Effector memory CD8-positive, alpha-beta T cell (primary cell): ENCODE measurements around the gene MKI67.
A peak's percentile ranks its signal among the peaks of the same experiment; 100 is the strongest.

ENCODE experiments used
- ATAC-seq: fragments of 150-1000 bp; cut with Tn5 transposase; replicated peaks from 2 replicates; pipeline ENCODE4 v1.10.0; 2021; ENCODE audit warnings: mild to moderate bottlenecking, moderate library complexity
- DNase-seq, 3 experiments: peaks; one replicate each; pipeline ENCODE4 v3.0.0; 2021
- H3K27ac Mint-ChIP-seq, 2 donors: one replicate each; pipeline ENCODE4 v1.8.0; 2022; ENCODE audit warnings: mild to moderate bottlenecking in 2 of 2, mixed read lengths in 2 of 2, moderate library complexity in 2 of 2
- H3K27me3 Mint-ChIP-seq, 2 donors: one replicate each; pipeline ENCODE4 v1.8.0; 2022; ENCODE audit warnings: mixed read lengths in 2 of 2
- H3K36me3 Mint-ChIP-seq: one replicate; pipeline ENCODE4 v1.8.0; 2022; ENCODE audit warnings: mild to moderate bottlenecking, moderate library complexity, mixed read lengths; ENCODE audit not compliant: insufficient read depth
- H3K4me1 Mint-ChIP-seq, 2 donors: one replicate each; pipeline ENCODE4 v1.8.0; 2022; ENCODE audit warnings: low read depth in 2 of 2, mixed read lengths in 2 of 2
- H3K4me3 Mint-ChIP-seq, 2 donors: one replicate each; pipeline ENCODE4 v1.8.0; 2022; ENCODE audit warnings: mild to moderate bottlenecking in 2 of 2, mixed read lengths in 2 of 2, moderate library complexity in 2 of 2
- H3K9me3 Mint-ChIP-seq, 2 donors: one replicate each; pipeline ENCODE4 v1.8.0; 2022; ENCODE audit warnings: mixed read lengths in 2 of 2

The MKI67 gene

DNA sequence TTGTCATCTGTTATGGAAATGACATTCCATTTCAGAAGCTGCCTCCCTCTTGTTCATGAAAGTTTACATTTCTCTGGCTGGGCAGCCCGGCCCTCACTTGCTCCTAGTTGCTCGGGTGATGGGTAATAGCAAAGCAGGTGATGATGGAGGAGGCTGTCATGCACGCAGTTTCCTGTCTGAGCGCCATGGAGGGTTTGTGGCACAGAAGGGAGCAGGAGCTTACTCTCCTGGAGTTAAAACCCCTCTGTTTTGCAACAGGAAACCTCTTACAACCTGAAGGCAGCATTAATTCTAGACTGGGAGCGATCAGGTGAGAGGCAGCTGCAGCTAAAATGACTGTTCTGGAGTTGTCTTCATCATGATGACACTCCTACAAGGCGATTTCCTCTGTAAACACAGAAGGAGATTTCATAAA lies 34.1 kb upstream of the MKI67 start:
- H3K4me1 Mint-ChIP-seq = peaks cover 0 to 6% of the 10 kb centered on the region in 2 donors
- no peak overlapping the region for H3K27ac Mint-ChIP-seq
- H3K27me3 Mint-ChIP-seq = peaks cover 32 to 33% of the 10 kb centered on the region in 2 donors
- ATAC-seq (no peak), DNase-seq (no peak)
- H3K4me3 Mint-ChIP-seq = no peak overlapping the region
- H3K9me3 Mint-ChIP-seq = no peaks in the 10 kb centered on the region
- H3K36me3 Mint-ChIP-seq = peaks cover 3% of the 10 kb centered on the region

DNA sequence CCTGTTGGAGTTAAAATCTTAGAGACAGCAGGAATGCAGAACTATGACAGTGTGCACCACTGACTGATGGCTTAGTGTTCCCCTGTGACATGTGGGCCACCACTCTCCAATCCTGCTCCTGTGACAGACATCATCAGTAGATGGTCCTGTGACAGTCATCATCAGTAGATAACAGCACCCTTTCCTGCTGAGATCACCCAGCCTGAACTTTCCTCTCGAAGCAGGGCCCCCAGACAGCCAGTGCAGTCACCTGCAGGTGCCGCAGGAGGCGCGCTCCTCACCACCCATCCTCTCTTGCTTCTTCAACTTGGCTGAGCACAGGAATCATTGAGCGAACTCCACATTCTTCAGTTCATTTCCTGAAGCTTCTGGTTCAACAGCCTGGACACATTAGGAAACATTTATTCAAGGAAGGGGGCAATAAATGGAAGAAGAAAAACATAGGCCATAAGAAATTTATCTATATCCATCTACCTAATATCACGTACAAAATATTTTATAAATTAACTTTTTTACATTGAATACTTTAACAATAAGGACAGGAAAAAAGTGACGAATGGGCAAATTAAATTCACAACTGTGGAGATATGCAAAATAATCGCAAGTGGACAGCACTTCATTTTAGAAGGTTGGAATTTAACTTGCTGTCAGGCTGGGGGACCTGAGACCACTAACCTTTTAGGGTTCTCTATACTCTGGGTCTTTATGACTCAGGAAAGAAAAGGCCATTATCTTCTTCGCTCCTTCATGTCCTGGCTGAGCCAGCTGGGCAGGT lies 32.0 kb upstream of the MKI67 start:
- no peak for ATAC-seq
- H3K36me3 Mint-ChIP-seq = peaks cover 3% of the 10 kb centered on the region
- H3K27me3 Mint-ChIP-seq = peaks cover 26 to 52% of the 10 kb centered on the region in 2 donors
- H3K9me3 Mint-ChIP-seq = no peaks in the 10 kb centered on the region
- H3K4me3 Mint-ChIP-seq = no peak overlapping the region
- H3K27ac Mint-ChIP-seq = no peak overlapping the region
- H3K4me1 Mint-ChIP-seq = peaks cover 0 to 6% of the 10 kb centered on the region in 2 donors
- no peak for DNase-seq

GRCh38 chr10:128156999-128157755 lies 31.0 kb upstream of the MKI67 start:
- Mint-ChIP-seq H3K27ac (peak overlapping the region in 1 of 2 donors; percentile 5), H3K9me3 (no peaks in the 10 kb centered on the region), H3K27me3 (peaks cover 24 to 52% of the 10 kb centered on the region in 2 donors), H3K4me1 (peaks cover 0 to 6% of the 10 kb centered on the region in 2 donors), H3K36me3 (peaks cover 5% of the 10 kb centered on the region), H3K4me3 (no peak overlapping the region)
- no peak for DNase-seq
- no peak for ATAC-seq

GRCh38 chr10:128152741-128153580 lies 26.7 kb upstream of the MKI67 start:
- H3K36me3 Mint-ChIP-seq = peaks cover 2% of the 10 kb centered on the region
- H3K4me3 Mint-ChIP-seq = no peak overlapping the region
- peaks cover 19 to 45% of the 10 kb centered on the region in 2 donors for H3K27me3 Mint-ChIP-seq
- DNase-seq = no peak
- no peak for ATAC-seq
- peaks cover 2 to 5% of the 10 kb centered on the region in 2 donors for H3K4me1 Mint-ChIP-seq
- H3K27ac Mint-ChIP-seq = no peak overlapping the region
- no peaks in the 10 kb centered on the region for H3K9me3 Mint-ChIP-seq

DNA sequence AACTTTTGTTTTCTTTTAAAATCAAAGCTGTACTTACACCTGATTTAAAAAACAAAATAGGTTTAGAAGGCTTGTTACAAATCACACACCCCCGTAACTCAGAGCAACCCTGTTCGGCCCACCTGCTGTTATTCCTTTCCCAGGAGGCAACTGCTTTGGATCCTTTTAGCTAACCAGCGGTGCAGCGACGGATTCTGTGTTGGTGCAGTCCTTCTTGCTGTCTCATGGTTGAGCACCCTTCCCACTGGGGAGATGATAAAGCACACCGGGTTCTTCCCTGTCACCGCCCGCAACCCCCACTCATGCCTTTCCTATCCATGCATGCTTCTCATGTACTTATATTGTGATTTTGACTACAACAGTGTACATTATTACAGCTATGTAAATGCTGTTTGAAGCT lies 24.8 kb upstream of the MKI67 start:
- no peak overlapping the region for H3K27ac Mint-ChIP-seq
- H3K9me3 Mint-ChIP-seq = no peaks in the 10 kb centered on the region
- peaks cover 5 to 27% of the 10 kb centered on the region in 2 donors for H3K27me3 Mint-ChIP-seq

DNA sequence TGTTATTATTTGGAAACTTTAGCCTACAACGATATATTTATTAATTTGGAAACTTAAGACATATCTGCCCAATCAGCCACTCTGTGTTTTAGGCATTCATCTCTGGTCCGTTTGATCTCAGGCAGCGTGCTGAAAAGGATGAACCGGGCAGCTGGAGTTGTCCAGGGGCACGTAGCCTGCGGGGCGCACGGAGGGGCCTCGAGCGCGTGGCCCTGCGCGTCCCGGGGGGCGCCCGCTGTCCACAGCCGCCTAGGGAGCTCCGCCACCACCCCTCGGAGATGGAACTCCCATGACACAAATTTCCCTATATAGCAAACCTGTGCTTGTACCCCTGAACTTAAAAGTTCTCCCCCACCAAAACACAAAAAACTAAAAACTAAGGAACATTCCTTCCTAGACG lies 24.3 kb upstream of the MKI67 start:
- peak overlapping the region; percentile 63 to 71 for H3K4me3 Mint-ChIP-seq
- H3K27me3 Mint-ChIP-seq = peaks cover under 1 to 22% of the 10 kb centered on the region in 2 donors
- DNase-seq = no peak
- no peak for ATAC-seq
- no peak overlapping the region for H3K27ac Mint-ChIP-seq
- peaks cover 5% of the 10 kb centered on the region in 2 donors for H3K4me1 Mint-ChIP-seq
- H3K36me3 Mint-ChIP-seq = peaks cover 2% of the 10 kb centered on the region
- H3K9me3 Mint-ChIP-seq = no peaks in the 10 kb centered on the region

More for the DNA sequence above, 24.8 kb upstream of the MKI67 start:
- peak overlapping the region; percentile 63 to 71 for H3K4me3 Mint-ChIP-seq
- no peak for ATAC-seq
- H3K36me3 Mint-ChIP-seq = peaks cover 2% of the 10 kb centered on the region
- peaks cover 5% of the 10 kb centered on the region in 2 donors for H3K4me1 Mint-ChIP-seq
- no peak for DNase-seq

DNA sequence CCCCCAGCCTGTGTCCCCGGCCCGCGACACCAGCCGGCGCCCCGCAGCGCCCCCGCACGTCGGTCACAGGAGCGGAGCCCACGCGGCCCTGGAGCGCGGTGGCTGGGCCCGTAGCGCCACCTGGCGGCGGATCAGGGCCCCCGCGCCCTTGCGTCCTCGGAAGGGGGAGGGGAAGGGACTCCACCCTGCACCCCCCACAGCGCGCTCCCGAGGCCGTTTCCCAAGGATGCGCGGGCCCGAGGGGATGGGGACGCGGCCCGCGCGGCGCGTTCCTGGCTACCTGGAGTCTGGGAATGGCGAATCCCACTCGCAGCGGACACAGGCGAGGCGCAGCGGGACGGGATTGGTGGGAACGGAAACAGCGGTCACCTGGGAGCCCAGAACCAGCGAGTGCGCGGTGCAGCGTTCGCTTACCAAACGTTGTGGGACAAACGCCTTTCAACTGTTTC lies 23.8 kb upstream of the MKI67 start:
- Mint-ChIP-seq H3K36me3 (peaks cover 2% of the 10 kb centered on the region), H3K27ac (no peak overlapping the region), H3K4me3 (peak overlapping the region; percentile 63 to 71), H3K27me3 (peaks cover 0 to 17% of the 10 kb centered on the region in 2 donors), H3K4me1 (peaks cover 5% of the 10 kb centered on the region in 2 donors), H3K9me3 (no peaks in the 10 kb centered on the region)
- ATAC-seq = peak; percentile 97
- DNase-seq = peak; percentile 75 to 82 (median 78)

DNA sequence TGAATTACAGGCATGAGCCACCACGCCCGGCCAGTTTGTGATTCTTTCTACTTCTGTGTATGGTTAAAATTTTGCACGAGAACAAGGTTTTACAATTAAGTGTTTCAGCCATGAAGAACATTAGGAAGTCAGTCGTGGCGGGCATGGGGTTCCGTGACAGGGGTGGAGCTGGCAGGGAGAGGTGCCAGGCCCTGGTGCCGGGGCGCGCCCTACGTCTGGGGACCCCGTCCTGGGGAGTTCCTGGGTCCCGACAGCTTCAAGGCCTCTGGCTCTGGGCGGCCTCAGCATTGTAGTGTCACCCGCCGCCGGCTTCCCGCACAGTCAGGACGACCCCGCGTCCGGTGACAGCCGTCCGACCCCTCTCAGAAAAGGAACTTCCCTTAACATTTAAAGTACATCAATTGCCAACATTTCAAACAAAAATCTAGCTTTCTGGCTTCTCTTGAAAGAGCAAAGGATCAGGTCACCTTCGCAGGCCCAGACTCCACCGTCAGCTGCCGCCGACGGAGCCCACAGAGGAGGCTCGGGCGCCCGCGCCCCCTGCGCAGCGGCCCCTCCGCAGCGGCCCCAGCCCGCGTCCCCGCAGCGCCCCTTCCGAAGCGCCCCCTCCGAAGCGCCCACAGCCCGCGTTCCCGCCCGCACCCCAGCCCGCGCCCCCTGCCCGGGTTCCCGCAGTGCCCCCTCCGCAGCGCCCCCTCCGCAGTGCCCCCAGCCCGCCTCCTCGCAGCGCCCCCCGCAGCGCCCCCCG lies 23.2 kb upstream of the MKI67 start:
- peaks cover 2% of the 10 kb centered on the region for H3K36me3 Mint-ChIP-seq
- no peak for DNase-seq
- peaks cover 8% of the 10 kb centered on the region in 2 donors for H3K4me1 Mint-ChIP-seq
- peak; percentile 12 for ATAC-seq
- H3K27ac Mint-ChIP-seq = no peak overlapping the region
- peaks cover 0 to 11% of the 10 kb centered on the region in 2 donors for H3K27me3 Mint-ChIP-seq
- no peaks in the 10 kb centered on the region for H3K9me3 Mint-ChIP-seq
- peak overlapping the region; percentile 23 to 54 for H3K4me3 Mint-ChIP-seq

GRCh38 chr10:128147669-128148068 lies 21.4 kb upstream of the MKI67 start:
- no peaks in the 10 kb centered on the region for H3K9me3 Mint-ChIP-seq
- no peaks in the 10 kb centered on the region for H3K36me3 Mint-ChIP-seq
- peaks cover 9 to 10% of the 10 kb centered on the region in 2 donors for H3K4me1 Mint-ChIP-seq
- no peak for DNase-seq
- H3K27ac Mint-ChIP-seq = no peak overlapping the region
- H3K27me3 Mint-ChIP-seq = no peaks in the 10 kb centered on the region
- no peak for ATAC-seq
- no peak overlapping the region for H3K4me3 Mint-ChIP-seq

GRCh38 chr10:128147064-128147463 lies 20.8 kb upstream of the MKI67 start:
- Mint-ChIP-seq H3K4me1 (peaks cover 9 to 10% of the 10 kb centered on the region in 2 donors), H3K27ac (peak overlapping the region in 1 of 2 donors; percentile 51), H3K4me3 (no peak overlapping the region), H3K9me3 (no peaks in the 10 kb centered on the region), H3K36me3 (no peaks in the 10 kb centered on the region), H3K27me3 (no peaks in the 10 kb centered on the region)
- no peak for ATAC-seq
- no peak for DNase-seq

DNA sequence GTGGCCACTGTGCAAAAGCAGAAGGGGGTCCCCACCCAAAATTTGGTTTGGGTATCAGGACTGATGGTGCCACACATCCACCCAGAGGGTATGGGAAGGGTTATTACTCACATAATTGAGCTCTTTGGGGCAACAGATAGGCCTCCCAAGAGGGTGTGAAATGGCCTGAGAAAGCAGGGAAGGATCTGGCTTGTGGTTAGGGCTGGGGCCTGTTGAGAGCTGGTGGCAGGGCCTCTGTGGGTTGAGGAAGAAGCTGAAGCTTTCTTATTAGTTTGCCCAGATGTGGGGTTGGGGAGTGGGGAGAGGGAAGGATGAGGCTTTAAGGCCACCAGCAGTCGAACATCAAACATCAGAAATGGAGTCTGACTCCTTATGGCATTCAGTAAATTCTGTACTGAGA lies 18.3 kb upstream of the MKI67 start:
- Mint-ChIP-seq H3K9me3 (no peaks in the 10 kb centered on the region), H3K4me1 (peaks cover 4 to 9% of the 10 kb centered on the region in 2 donors), H3K27me3 (no peaks in the 10 kb centered on the region), H3K27ac (no peak overlapping the region), H3K4me3 (no peak overlapping the region), H3K36me3 (no peaks in the 10 kb centered on the region)
- DNase-seq (no peak), ATAC-seq (no peak)

DNA sequence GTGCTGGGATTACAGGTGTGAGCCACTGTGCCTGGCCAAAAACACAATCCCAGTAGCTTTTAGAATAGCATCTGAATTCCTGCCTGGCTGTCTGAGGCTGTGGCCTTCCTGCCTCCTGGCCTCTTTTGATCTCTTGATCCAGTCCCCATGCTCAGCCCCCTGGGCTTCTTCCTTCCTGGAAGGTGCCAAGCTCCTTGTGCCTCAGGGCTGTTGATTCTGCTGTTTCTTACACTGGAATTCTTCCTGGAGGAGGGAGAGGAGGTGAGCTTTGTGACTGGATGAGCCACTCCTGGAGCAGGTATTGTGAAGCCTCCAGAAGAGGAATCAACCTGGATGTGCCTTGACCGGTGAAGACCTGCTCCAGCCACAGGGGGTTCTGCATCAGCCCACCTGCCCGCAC lies 17.3 kb upstream of the MKI67 start:
- Mint-ChIP-seq H3K4me1 (peaks cover 4 to 9% of the 10 kb centered on the region in 2 donors), H3K9me3 (no peaks in the 10 kb centered on the region), H3K27me3 (no peaks in the 10 kb centered on the region), H3K4me3 (no peak overlapping the region), H3K36me3 (no peaks in the 10 kb centered on the region), H3K27ac (no peak overlapping the region)
- DNase-seq (no peak), ATAC-seq (no peak)
